MM.1S (cell line): ENCODE data around the gene LCE1A.

Experiments
- EZH2 ChIP-seq: fragments of 300-600 bp; sonication (generic); optimal IDR thresholded peaks from 2 replicates; pipeline ENCODE3; 2017; ENCODE audit warnings: low read depth, mild to moderate bottlenecking, antibody characterized with exemption, low read length, mixed read lengths
- TF ChIP-seq, protein P1 (sequence below): fragments of 300-600 bp; sonication (generic); IDR thresholded peaks from 2 replicates; pipeline ENCODE4 v1.5.1; 2016; ENCODE audit warnings: antibody characterized with exemption, low read length, mixed read lengths

DNA sequence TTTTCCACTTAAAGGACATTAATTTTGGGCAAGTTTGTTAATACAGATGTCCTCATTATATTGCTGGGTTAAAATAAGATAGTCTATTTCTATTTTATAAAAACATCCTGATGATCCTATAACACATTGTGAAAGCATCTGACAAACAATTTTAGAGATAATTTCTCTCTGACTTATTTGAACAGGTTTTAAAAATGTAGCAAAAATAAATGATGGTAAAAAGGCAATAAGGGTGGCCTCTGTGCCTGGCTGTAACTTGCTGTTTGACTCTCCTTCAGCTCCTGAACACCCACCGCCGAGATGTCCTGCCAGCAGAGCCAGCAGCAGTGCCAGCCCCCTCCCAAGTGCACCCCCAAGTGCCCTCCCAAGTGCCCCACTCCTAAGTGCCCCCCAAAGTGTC, at the start of gene LCE1A:
- TF ChIP-seq, protein P1, sequence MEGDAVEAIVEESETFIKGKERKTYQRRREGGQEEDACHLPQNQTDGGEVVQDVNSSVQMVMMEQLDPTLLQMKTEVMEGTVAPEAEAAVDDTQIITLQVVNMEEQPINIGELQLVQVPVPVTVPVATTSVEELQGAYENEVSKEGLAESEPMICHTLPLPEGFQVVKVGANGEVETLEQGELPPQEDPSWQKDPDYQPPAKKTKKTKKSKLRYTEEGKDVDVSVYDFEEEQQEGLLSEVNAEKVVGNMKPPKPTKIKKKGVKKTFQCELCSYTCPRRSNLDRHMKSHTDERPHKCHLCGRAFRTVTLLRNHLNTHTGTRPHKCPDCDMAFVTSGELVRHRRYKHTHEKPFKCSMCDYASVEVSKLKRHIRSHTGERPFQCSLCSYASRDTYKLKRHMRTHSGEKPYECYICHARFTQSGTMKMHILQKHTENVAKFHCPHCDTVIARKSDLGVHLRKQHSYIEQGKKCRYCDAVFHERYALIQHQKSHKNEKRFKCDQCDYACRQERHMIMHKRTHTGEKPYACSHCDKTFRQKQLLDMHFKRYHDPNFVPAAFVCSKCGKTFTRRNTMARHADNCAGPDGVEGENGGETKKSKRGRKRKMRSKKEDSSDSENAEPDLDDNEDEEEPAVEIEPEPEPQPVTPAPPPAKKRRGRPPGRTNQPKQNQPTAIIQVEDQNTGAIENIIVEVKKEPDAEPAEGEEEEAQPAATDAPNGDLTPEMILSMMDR = no peak
- TF ChIP-seq EZH2 = no peak
